SH-SY5Y (cell line): ENCODE measurements around the gene SLC8A1.

Source experiments
- GATA2 ChIP-seq: IDR thresholded peaks from 2 replicates; pipeline ENCODE4 v1.6.1; 2011; ENCODE audit warnings: mild to moderate bottlenecking, low read depth, low read length
- GATA3 ChIP-seq: IDR thresholded peaks from 2 replicates; pipeline ENCODE4 v1.6.1; 2011; ENCODE audit warnings: low read depth, mild to moderate bottlenecking, low read length, moderate library complexity

DNA sequence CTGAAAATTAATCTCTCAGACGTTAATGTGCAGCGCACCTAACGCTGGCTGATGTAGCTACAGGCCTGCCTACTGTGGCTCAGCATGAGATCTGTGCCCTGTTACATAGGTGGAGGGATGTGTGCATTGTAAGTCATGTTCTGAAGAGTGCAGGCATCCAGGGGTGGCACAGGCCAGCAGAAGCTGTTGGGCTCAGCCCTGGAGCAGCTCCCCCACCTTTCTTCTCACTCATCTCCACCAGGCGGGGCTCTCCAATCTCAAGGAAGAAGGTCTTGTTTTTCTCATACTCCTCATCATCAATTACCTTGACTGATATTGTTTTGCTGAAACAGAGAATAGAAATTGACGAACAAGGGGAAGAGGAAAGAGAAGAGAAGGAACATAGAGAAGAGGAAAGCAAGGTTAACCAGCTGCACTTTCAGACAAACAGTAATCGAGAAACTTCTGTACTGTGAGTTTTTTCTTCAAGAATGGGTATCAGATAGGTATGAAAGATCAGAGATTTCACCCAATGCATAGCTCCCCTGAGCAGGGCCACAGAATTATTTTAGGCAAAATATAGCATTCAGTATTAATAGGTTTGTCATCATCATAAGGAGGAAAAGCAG, 273.6 kb downstream of the SLC8A1 start:
- TF ChIP-seq GATA2 = no peak
- no peak for TF ChIP-seq GATA3
